Cerebellar nuclear complex (tissue), 1 donor: ENCODE measurements around the gene CTF1.
"Not testable (repeated sequence)": the region's sequence is repeated elsewhere in the genome, so short reads cannot be mapped to it uniquely, and the experiment has no call there.

ENCODE experiments used
- DNase-seq, 2 experiments: peaks; one replicate each; lab custom pipeline; 2025; lab: John Stamatoyannopoulos, UW

CTF1 gene

GRCh38 chr16:30931068-30931650 is 34.7 kb downstream of the CTF1 start:
- no peak for DNase-seq

GRCh38 chr16:30934827-30935557 is 38.6 kb downstream of the CTF1 start:
- DNase-seq, result no peak

- no peak for DNase-seq
Measured at GRCh38 chr16:30937692-30938091, 41.3 kb downstream of the CTF1 start.

GRCh38 chr16:30939571-30939970 is 43.2 kb downstream of the CTF1 start:
- DNase-seq, result not testable (repeated sequence)

GRCh38 chr16:30941600-30942425 is 45.4 kb downstream of the CTF1 start:
- no peak for DNase-seq

- no peak for DNase-seq
Measured at GRCh38 chr16:30942426-30942806, 46.0 kb downstream of the CTF1 start.

- DNase-seq, result no peak
Measured at GRCh38 chr16:30944352-30944751, 47.9 kb downstream of the CTF1 start.

GRCh38 chr16:30946671-30947540 is 50.5 kb downstream of the CTF1 start:
- no peak for DNase-seq

- no peak for DNase-seq
Measured at GRCh38 chr16:30947541-30947858, 51.1 kb downstream of the CTF1 start.

- DNase-seq, result peak; percentile 92 to 97
Measured at GRCh38 chr16:30947859-30948666, 51.6 kb downstream of the CTF1 start.

- DNase-seq, result peak in 1 of 2 experiments; percentile 18
Measured at GRCh38 chr16:30948667-30949649, 52.5 kb downstream of the CTF1 start, which contains the start of gene ORAI3. TSS of gene ORAI3 (plus strand) at chr16:30949068. CDS start at chr16:30949290, 222 bp downstream.

GRCh38 chr16:30949650-30950515 is 53.5 kb downstream of the CTF1 start:
- no peak for DNase-seq

- no peak for DNase-seq
Measured at GRCh38 chr16:30950516-30951065, 54.2 kb downstream of the CTF1 start.

- no peak for DNase-seq
Measured at GRCh38 chr16:30951193-30951592, 54.8 kb downstream of the CTF1 start.

- DNase-seq, result no peak
Measured at GRCh38 chr16:30951750-30952149, 55.3 kb downstream of the CTF1 start.

- no peak for DNase-seq
Measured at GRCh38 chr16:30953111-30953510, 56.7 kb downstream of the CTF1 start.
